Activated T-helper 2 cell treated with anti-CD3 and anti-CD28 coated beads, Interferon-gamma antibody, Interleukin-2, Interleukin-4, amounts not matched to agents 10 μg/mL and 5 μg/mL and 100 μg/mL, durations not matched to agents 14 hours and 24 hours and 36 hours (primary cell): ENCODE data around the gene CHMP4A. TPM values are rescaled to one million over a fixed set of nuclear protein-coding genes. Genes with fewer than 3 reads are reported as not detected.
A peak's percentile ranks its signal among the peaks of the same experiment; 100 is the strongest.

Experiments used
- DNase-seq: peaks from one replicate; pipeline ENCODE4 v3.0.0; 2021; ENCODE audit warnings: low spot score
- H3K27ac Mint-ChIP-seq: one replicate; pipeline ENCODE4 v1.8.0; 2021; ENCODE audit warnings: mixed read lengths
- H3K27me3 Mint-ChIP-seq: one replicate; pipeline ENCODE4 v1.8.0; 2021; ENCODE audit warnings: low read depth, mixed read lengths
- H3K36me3 Mint-ChIP-seq: one replicate; pipeline ENCODE4 v1.8.0; 2021; ENCODE audit warnings: low read depth, mixed read lengths
- H3K4me1 Mint-ChIP-seq: one replicate; pipeline ENCODE4 v1.8.0; 2021; ENCODE audit warnings: low read depth, mixed read lengths
- H3K4me3 Mint-ChIP-seq: one replicate; pipeline ENCODE4 v1.8.0; 2021; ENCODE audit warnings: low read depth, mild to moderate bottlenecking, moderate library complexity, mixed read lengths
- H3K9me3 Mint-ChIP-seq: one replicate; pipeline ENCODE4 v1.8.0; 2021; ENCODE audit warnings: mixed read lengths
- intact Hi-C: fragments of 100-400 bp; cut with micrococcal nuclease; formaldehyde crosslinking; loops from one replicate; pipeline ENCODE4 v1.15.1; 2023
- total RNA-seq: library from RNA; stranded (reverse); gene quantifications from 2 replicates; pipeline ENCODE4 v1.2.3, GENCODE V29; 2022

Gene CHMP4A
- total RNA-seq, 1 donor from 2014 or later = 80.0 TPM

- DNase-seq = no peak
- H3K4me3 Mint-ChIP-seq = peak overlapping the region; percentile 86
- peaks cover 54% of the 10 kb centered on the region for H3K4me1 Mint-ChIP-seq
- intact Hi-C loops = no loop called here
- H3K27me3 Mint-ChIP-seq = no peaks in the 10 kb centered on the region
- peaks cover 57% of the 10 kb centered on the region for H3K36me3 Mint-ChIP-seq
- no peaks in the 10 kb centered on the region for H3K9me3 Mint-ChIP-seq
- H3K27ac Mint-ChIP-seq = no peak overlapping the region
These were observed 27.0 kb upstream of the CHMP4A start for GRCh38 chr14:24240110-24240918.

GRCh38 chr14:24238527-24239037, 25.3 kb upstream of the CHMP4A start:
- H3K4me1 Mint-ChIP-seq = peaks cover 61% of the 10 kb centered on the region
- DNase-seq = no peak
- H3K27ac Mint-ChIP-seq = no peak overlapping the region

GRCh38 chr14:24238123-24238522, 24.8 kb upstream of the CHMP4A start:
- DNase-seq = no peak
- intact Hi-C loops = no loop called here
- no peak overlapping the region for H3K4me3 Mint-ChIP-seq

More at GRCh38 chr14:24238527-24239037, 25.3 kb upstream of the CHMP4A start:
- Mint-ChIP-seq H3K4me3 (no peak overlapping the region), H3K27me3 (no peaks in the 10 kb centered on the region), H3K36me3 (peaks cover 72% of the 10 kb centered on the region), H3K9me3 (no peaks in the 10 kb centered on the region)
- intact Hi-C loops = no loop called here

GRCh38 chr14:24237463-24237955, 24.2 kb upstream of the CHMP4A start:
- intact Hi-C loops = no loop called here
- H3K4me1 Mint-ChIP-seq = peaks cover 59% of the 10 kb centered on the region
- H3K27ac Mint-ChIP-seq = peak overlapping the region; percentile 14
- H3K36me3 Mint-ChIP-seq = peaks cover 73% of the 10 kb centered on the region
- H3K4me3 Mint-ChIP-seq = no peak overlapping the region
- H3K9me3 Mint-ChIP-seq = no peaks in the 10 kb centered on the region
- H3K27me3 Mint-ChIP-seq = no peaks in the 10 kb centered on the region
- DNase-seq = no peak

More at GRCh38 chr14:24238123-24238522, 24.8 kb upstream of the CHMP4A start:
- no peaks in the 10 kb centered on the region for H3K9me3 Mint-ChIP-seq
- H3K4me1 Mint-ChIP-seq = peaks cover 61% of the 10 kb centered on the region
- H3K27me3 Mint-ChIP-seq = no peaks in the 10 kb centered on the region
- peaks cover 73% of the 10 kb centered on the region for H3K36me3 Mint-ChIP-seq
- peak overlapping the region; percentile 14 for H3K27ac Mint-ChIP-seq

GRCh38 chr14:24236689-24237462, 23.6 kb upstream of the CHMP4A start:
- H3K4me3 Mint-ChIP-seq = no peak overlapping the region
- H3K27me3 Mint-ChIP-seq = no peaks in the 10 kb centered on the region
- intact Hi-C loops = no loop called here
- DNase-seq = no peak
- H3K27ac Mint-ChIP-seq = no peak overlapping the region
- H3K9me3 Mint-ChIP-seq = no peaks in the 10 kb centered on the region
- peaks cover 76% of the 10 kb centered on the region for H3K36me3 Mint-ChIP-seq
- peaks cover 58% of the 10 kb centered on the region for H3K4me1 Mint-ChIP-seq

- H3K9me3 Mint-ChIP-seq = no peaks in the 10 kb centered on the region
- H3K4me3 Mint-ChIP-seq = no peak overlapping the region
- H3K4me1 Mint-ChIP-seq = peaks cover 60% of the 10 kb centered on the region
- peaks cover 78% of the 10 kb centered on the region for H3K36me3 Mint-ChIP-seq
- intact Hi-C loops = no loop called here
- no peaks in the 10 kb centered on the region for H3K27me3 Mint-ChIP-seq
- peak overlapping the region; percentile 25 for H3K27ac Mint-ChIP-seq
- DNase-seq = no peak
These were observed 22.8 kb upstream of the CHMP4A start for GRCh38 chr14:24235804-24236688.

- intact Hi-C loops = no loop called here
- peak overlapping the region; percentile 62 for H3K27ac Mint-ChIP-seq
- H3K9me3 Mint-ChIP-seq = no peaks in the 10 kb centered on the region
- peaks cover 49% of the 10 kb centered on the region for H3K4me1 Mint-ChIP-seq
- DNase-seq = no peak
- H3K27me3 Mint-ChIP-seq = no peaks in the 10 kb centered on the region
- H3K4me3 Mint-ChIP-seq = peak overlapping the region; percentile 62
- peaks cover 65% of the 10 kb centered on the region for H3K36me3 Mint-ChIP-seq
These were observed 21.1 kb upstream of the CHMP4A start for GRCh38 chr14:24234095-24235005.

GRCh38 chr14:24233538-24233866, 20.2 kb upstream of the CHMP4A start:
- Mint-ChIP-seq H3K27ac (peak overlapping the region; percentile 91), H3K4me1 (peaks cover 48% of the 10 kb centered on the region), H3K9me3 (no peaks in the 10 kb centered on the region), H3K36me3 (peaks cover 62% of the 10 kb centered on the region), H3K27me3 (no peaks in the 10 kb centered on the region), H3K4me3 (peak overlapping the region; percentile 97)
- no peak for DNase-seq
- intact Hi-C loops = loop anchor here (2.0 kb wide), 1 partner anchor 679 kb away; no protein-coding TSS in a partner anchor

- peaks cover 56% of the 10 kb centered on the region for H3K36me3 Mint-ChIP-seq
- intact Hi-C loops = loop anchor here (1.0 to 2.0 kb wide), 7 partner anchors 9 to 678 kb away; partner anchors contain the start of genes DCAF11, MDP1, NRL and PSME2
- H3K27me3 Mint-ChIP-seq = no peaks in the 10 kb centered on the region
- no peaks in the 10 kb centered on the region for H3K9me3 Mint-ChIP-seq
- DNase-seq = peak; percentile 22
- H3K4me1 Mint-ChIP-seq = peaks cover 45% of the 10 kb centered on the region
- peak within 1 kb of the TSS; percentile 91 for H3K27ac Mint-ChIP-seq
- peak within 1 kb of the TSS; percentile 97 for H3K4me3 Mint-ChIP-seq
These were observed 19.6 kb upstream of the CHMP4A start, which contains the start of gene GMPR2 for GRCh38 chr14:24232645-24233537. Gene GMPR2 (plus strand): TSS chr14:24232929. CDS start chr14:24233254, 325 bp downstream.

- Mint-ChIP-seq H3K27ac (peak within 1 kb of the TSS; percentile 91), H3K36me3 (peaks cover 53% of the 10 kb centered on the region), H3K27me3 (no peaks in the 10 kb centered on the region), H3K4me1 (peaks cover 44% of the 10 kb centered on the region), H3K9me3 (no peaks in the 10 kb centered on the region), H3K4me3 (peak within 1 kb of the TSS; percentile 97)
- DNase-seq = peak; percentile 89
- intact Hi-C loops = loop anchor here (1.0 to 2.0 kb wide), 7 partner anchors 10 to 677 kb away; partner anchors contain the start of genes DCAF11, MDP1, NRL and PSME2
These were observed 18.9 kb upstream of the CHMP4A start, which contains the start of gene NEDD8 for GRCh38 chr14:24232121-24232644. Gene NEDD8 (minus strand): TSS chr14:24232367. CDS start chr14:24232267, 100 bp downstream.
